B cell (primary cell): Measurements from ENCODE around the gene UGT1A7. TPM values are rescaled to one million over a fixed set of nuclear protein-coding genes. Genes with fewer than 3 reads are reported as not detected.

Source experiments
- ATAC-seq: fragments of 200-7000 bp; cut with Tn5 transposase; one replicate; pipeline ENCODE4 v1.10.0; 2021; ENCODE audit warnings: low read depth, mild to moderate bottlenecking, moderate number of reproducible peaks, moderate library complexity
- CTCF ChIA-PET: fragments of 350-600 bp; sonication (Branson Sonifier 250); formaldehyde crosslinking; loops from one replicate; lab custom pipeline; 2021; ENCODE audit warnings: antibody characterized with exemption, inconsistent platforms; lab: Charles Lee
- POLR2A ChIA-PET: fragments of 350-600 bp; sonication (Branson Sonifier 250); formaldehyde crosslinking; loops from one replicate; lab custom pipeline; 2021; ENCODE audit warnings: antibody characterized with exemption; lab: Charles Lee
- DNase-seq: peaks from one replicate; pipeline ENCODE4 v3.0.0; 2013
- H2AFZ ChIP-seq: 2 replicates; pipeline ENCODE4 v1.6.1; 2012; ENCODE audit warnings: mild to moderate bottlenecking, low read depth, low read length; ENCODE audit not compliant: insufficient read depth, poor library complexity, severe bottlenecking
- H3K27ac ChIP-seq, 2 donors: 1 replicate in 1 of 2; 2 replicates in 1 of 2; pipeline ENCODE4 v1.5.1; 2012 to 2013; ENCODE audit warnings: low read length in 2 of 2, mild to moderate bottlenecking in 2 of 2, moderate library complexity in 1 of 2
- H3K27me3 ChIP-seq, 4 experiments: fragments of 200-600 bp in 1 of 4; sonication (generic) in 1 of 4; replicated peaks in 1 of 4; 1 replicate in 2 of 4; 2 replicates in 2 of 4; pipeline versions ENCODE4 v1.6.1 to v1.7.0; 2013 to 2016; ENCODE audit warnings: low read length in 3 of 4, mild to moderate bottlenecking in 2 of 4, mixed read lengths in 1 of 4, moderate library complexity in 1 of 4; ENCODE audit not compliant: insufficient read depth in 4 of 4, control insufficient read depth in 3 of 4; ENCODE audit errors: control extremely low read depth in 1 of 4
- H3K36me3 ChIP-seq, 2 experiments: replicated peaks in 1 of 2; 1 replicate in 1 of 2; 2 replicates in 1 of 2; pipeline versions ENCODE4 v1.6.1 to v1.7.1; 2013; ENCODE audit warnings: low read length in 1 of 2; ENCODE audit not compliant: insufficient read depth in 2 of 2, control insufficient read depth in 1 of 2; ENCODE audit errors: control extremely low read depth in 1 of 2, extremely low read depth in 1 of 2
- H3K4me1 ChIP-seq, 2 donors: fragments of 200-600 bp in 1 of 2; sonication (generic) in 1 of 2; 1 replicate in 1 of 2; 2 replicates in 1 of 2; pipeline versions ENCODE4 v1.5.1 to v1.6.1; 2013 to 2017; ENCODE audit warnings: low read length in 2 of 2; ENCODE audit not compliant: control insufficient read depth in 2 of 2, insufficient read depth in 2 of 2
- H3K4me2 ChIP-seq: replicated peaks from 2 replicates; pipeline ENCODE3; 2012; ENCODE audit warnings: mild to moderate bottlenecking, low read depth, low read length; ENCODE audit not compliant: poor library complexity, severe bottlenecking
- H3K4me3 ChIP-seq, 5 experiments: fragments of 200-600 bp in 1 of 5; sonication (generic) in 1 of 5; 1 replicate in 3 of 5; 2 replicates in 2 of 5; pipeline versions ENCODE4 v1.5.1 to v1.7.0; 2011 to 2016; ENCODE audit warnings: low read length in 4 of 5, mild to moderate bottlenecking in 4 of 5, low read depth in 2 of 5, control low read depth in 1 of 5, moderate library complexity in 1 of 5; ENCODE audit not compliant: insufficient read depth in 1 of 5; ENCODE audit errors: control extremely low read depth in 1 of 5, extremely low read depth in 1 of 5
- H3K79me2 ChIP-seq: fragments of 200-600 bp; sonication (generic); one replicate; pipeline ENCODE4 v1.6.0; 2016; ENCODE audit warnings: low read length; ENCODE audit not compliant: control insufficient read depth, insufficient read depth
- H3K9ac ChIP-seq: fragments of 200-600 bp; sonication (generic); 2 replicates; pipeline ENCODE4 v1.6.1; 2017; ENCODE audit warnings: mild to moderate bottlenecking, low read length, moderate library complexity
- H3K9me3 ChIP-seq, 3 donors: one replicate each; pipeline versions ENCODE4 v1.6.1 to v1.7.1; 2013; ENCODE audit warnings: low read length in 2 of 3; ENCODE audit not compliant: control insufficient read depth in 2 of 3, insufficient read depth in 1 of 3; ENCODE audit errors: control extremely low read depth in 1 of 3
- H4K20me1 ChIP-seq: 2 replicates; pipeline ENCODE4 v1.6.0; 2012; ENCODE audit warnings: mild to moderate bottlenecking, low read length; ENCODE audit not compliant: insufficient read depth, control insufficient read depth, poor library complexity, severe bottlenecking
- H3K27ac Mint-ChIP-seq: one replicate; pipeline ENCODE4 v1.8.0; 2021; ENCODE audit warnings: mixed read lengths
- H3K27me3 Mint-ChIP-seq: one replicate; pipeline ENCODE4 v1.8.0; 2021; ENCODE audit warnings: mixed read lengths
- H3K4me1 Mint-ChIP-seq: one replicate; pipeline ENCODE4 v1.8.0; 2021; ENCODE audit warnings: mixed read lengths
- H3K4me3 Mint-ChIP-seq: one replicate; pipeline ENCODE4 v1.8.0; 2021; ENCODE audit warnings: mixed read lengths
- H3K9me3 Mint-ChIP-seq: one replicate; pipeline ENCODE4 v1.8.0; 2022; ENCODE audit warnings: mixed read lengths; ENCODE audit not compliant: insufficient read depth
- EZH2 ChIP-seq: IDR thresholded peaks from 2 replicates; pipeline ENCODE4 v1.6.1; 2012; ENCODE audit warnings: borderline replicate concordance, low read depth, mild to moderate bottlenecking, moderate library complexity, low read length; ENCODE audit not compliant: insufficient read depth, poor library complexity, severe bottlenecking
- WGBS: methylation state at CpG from one replicate; pipeline ENCODE4 v1.1.5; 2013; ENCODE audit warnings: missing lambda C conversion rate; ENCODE audit not compliant: insufficient coverage; 5-methylcytosine and 5-hydroxymethylcytosine counted together
- intact Hi-C: fragments of 100-400 bp; cut with micrococcal nuclease; formaldehyde crosslinking; loops from one replicate; pipeline ENCODE4 v1.10.0; 2022
- polyA plus RNA-seq: library from polyadenylated mRNA; depleted of rRNA; stranded (reverse); fragments of >200 nt; gene quantifications from 2 replicates; pipeline ENCODE4 v1.2.3, GENCODE V29; 2012
- total RNA-seq, 2 donors: library from RNA; stranded (reverse); fragments of 120-200 nt in 1 of 2; gene quantifications; 1 replicate in 1 of 2; 2 replicates in 1 of 2; pipeline versions ENCODE4 v1.2.3 to v1.2.4, GENCODE V29; 2013 to 2022
- TF ChIP-seq, protein P1 (sequence below): fragments of 200-600 bp; IDR thresholded peaks from one replicate; pipeline ENCODE4 v1.8.0; 2022; ENCODE audit warnings: antibody characterized with exemption, mild to moderate bottlenecking

UGT1A7 gene
- total and polyA plus RNA-seq, 2 donors (not counting 1 experiment from before 2014, with no cell fraction given): not detected

DNA sequence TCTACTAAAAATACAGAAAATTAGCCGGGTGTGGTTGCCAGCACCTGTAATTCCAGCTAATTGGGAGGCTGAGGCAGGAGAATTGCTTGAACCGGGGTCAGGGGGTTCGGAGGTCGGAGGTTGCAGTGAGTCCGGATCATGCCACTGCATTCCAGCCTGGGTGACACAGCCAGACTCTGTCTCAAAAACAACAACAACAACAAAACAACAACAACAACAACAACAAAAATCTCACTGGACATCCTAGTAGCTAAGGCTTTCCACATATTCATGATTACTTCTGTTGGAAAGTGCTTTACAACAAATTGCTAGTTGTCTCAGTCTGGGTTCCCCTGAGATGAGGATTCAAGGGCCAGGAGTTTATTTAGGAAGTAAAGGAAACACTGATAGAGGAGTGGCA lies 92.2 kb downstream of the UGT1A7 start:
- H3K27me3 ChIP-seq: peaks cover 0 to 8% (median 1%) of the 10 kb centered on the region in 4 experiments
- H3K9me3 ChIP-seq: peaks cover 0 to 20% (median 8%) of the 10 kb centered on the region in 3 donors
- no peak overlapping the region for H2AFZ ChIP-seq
- intact Hi-C loops: no loop called here
- DNase-seq (no peak), ATAC-seq (no peak)
- H3K4me3 ChIP-seq: no peak overlapping the region
- no peaks in the 10 kb centered on the region for H3K79me2 ChIP-seq
- no peaks in the 10 kb centered on the region for H3K4me1 Mint-ChIP-seq
- no peak overlapping the region for H3K9ac ChIP-seq
- ChIA-PET CTCF (no interaction called here), POLR2A (no interaction called here)
- H3K9me3 Mint-ChIP-seq: peaks cover 7% of the 10 kb centered on the region
- H3K27me3 Mint-ChIP-seq: peaks cover 17% of the 10 kb centered on the region
- no peak overlapping the region for H3K27ac Mint-ChIP-seq
- H3K36me3 ChIP-seq: no peaks in the 10 kb centered on the region
- H3K4me2 ChIP-seq: no peak overlapping the region
- no peak for TF ChIP-seq EZH2
- TF ChIP-seq, protein P1, sequence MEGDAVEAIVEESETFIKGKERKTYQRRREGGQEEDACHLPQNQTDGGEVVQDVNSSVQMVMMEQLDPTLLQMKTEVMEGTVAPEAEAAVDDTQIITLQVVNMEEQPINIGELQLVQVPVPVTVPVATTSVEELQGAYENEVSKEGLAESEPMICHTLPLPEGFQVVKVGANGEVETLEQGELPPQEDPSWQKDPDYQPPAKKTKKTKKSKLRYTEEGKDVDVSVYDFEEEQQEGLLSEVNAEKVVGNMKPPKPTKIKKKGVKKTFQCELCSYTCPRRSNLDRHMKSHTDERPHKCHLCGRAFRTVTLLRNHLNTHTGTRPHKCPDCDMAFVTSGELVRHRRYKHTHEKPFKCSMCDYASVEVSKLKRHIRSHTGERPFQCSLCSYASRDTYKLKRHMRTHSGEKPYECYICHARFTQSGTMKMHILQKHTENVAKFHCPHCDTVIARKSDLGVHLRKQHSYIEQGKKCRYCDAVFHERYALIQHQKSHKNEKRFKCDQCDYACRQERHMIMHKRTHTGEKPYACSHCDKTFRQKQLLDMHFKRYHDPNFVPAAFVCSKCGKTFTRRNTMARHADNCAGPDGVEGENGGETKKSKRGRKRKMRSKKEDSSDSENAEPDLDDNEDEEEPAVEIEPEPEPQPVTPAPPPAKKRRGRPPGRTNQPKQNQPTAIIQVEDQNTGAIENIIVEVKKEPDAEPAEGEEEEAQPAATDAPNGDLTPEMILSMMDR: no peak
- no peaks in the 10 kb centered on the region for H3K4me1 ChIP-seq
- H4K20me1 ChIP-seq: no peaks in the 10 kb centered on the region
- no peak overlapping the region for H3K27ac ChIP-seq
- H3K4me3 Mint-ChIP-seq: no peak overlapping the region
- WGBS: 88% methylated on average over 4 of the region's 5 CpGs

GRCh38 chr2:233775414-233775813 lies 93.7 kb downstream of the UGT1A7 start:
- H3K4me1 Mint-ChIP-seq: no peaks in the 10 kb centered on the region
- no peaks in the 10 kb centered on the region for H4K20me1 ChIP-seq
- H3K79me2 ChIP-seq: no peaks in the 10 kb centered on the region
- ATAC-seq (no peak), DNase-seq (no peak)
- H3K27ac ChIP-seq: no peak overlapping the region
- H3K27me3 ChIP-seq: peaks cover 0 to 12% (median 1%) of the 10 kb centered on the region in 4 experiments
- no peak overlapping the region for H2AFZ ChIP-seq
- no peak overlapping the region for H3K9ac ChIP-seq
- no peak for TF ChIP-seq EZH2
- TF ChIP-seq, protein P1: no peak
- H3K27me3 Mint-ChIP-seq: peaks cover 18% of the 10 kb centered on the region
- peaks cover 0 to 24% (median 8%) of the 10 kb centered on the region in 3 donors for H3K9me3 ChIP-seq
- no peaks in the 10 kb centered on the region for H3K4me1 ChIP-seq
- intact Hi-C loops: no loop called here
- no peak overlapping the region for H3K4me3 Mint-ChIP-seq
- no peak overlapping the region for H3K27ac Mint-ChIP-seq
- no peaks in the 10 kb centered on the region for H3K36me3 ChIP-seq
- POLR2A ChIA-PET: no interaction called here
- H3K9me3 Mint-ChIP-seq: peaks cover 7% of the 10 kb centered on the region
- CTCF ChIA-PET: no interaction called here
- no peak overlapping the region for H3K4me2 ChIP-seq
- H3K4me3 ChIP-seq: no peak overlapping the region
- WGBS: 96% methylated on average over 5 of the region's 6 CpGs
